Activated CD8-positive, alpha-beta memory T cell treated with anti-CD3 and anti-CD28 coated beads, Interleukin-2, amount 50 U/mL, for 1 hour (primary cell): ENCODE data around the gene ARID5B.

Source experiments
- DNase-seq: peaks from one replicate; pipeline ENCODE4 v3.0.0-alpha.2; 2020; ENCODE audit errors: extremely low read depth

The ARID5B gene

DNA sequence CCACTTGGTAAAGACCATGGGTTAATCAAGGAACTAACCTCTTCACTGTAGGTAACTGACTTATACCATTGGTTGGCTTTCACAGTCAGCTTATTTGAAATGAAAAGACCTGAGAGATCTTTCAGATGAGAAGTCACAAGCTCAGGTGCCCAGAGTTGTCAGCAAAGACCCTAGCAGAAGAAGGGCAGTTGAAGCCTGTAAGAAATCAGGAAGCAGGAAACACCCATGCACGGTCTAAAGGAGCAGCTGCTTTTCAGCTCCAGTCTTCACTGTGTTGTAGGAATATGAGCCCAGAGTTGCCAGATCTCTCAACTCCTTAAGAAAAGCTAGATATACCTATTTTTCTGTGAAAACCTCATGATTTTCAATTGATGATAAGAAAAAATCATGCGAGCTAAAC lies 130.0 kb downstream of the ARID5B start:
- no peak for DNase-seq

DNA sequence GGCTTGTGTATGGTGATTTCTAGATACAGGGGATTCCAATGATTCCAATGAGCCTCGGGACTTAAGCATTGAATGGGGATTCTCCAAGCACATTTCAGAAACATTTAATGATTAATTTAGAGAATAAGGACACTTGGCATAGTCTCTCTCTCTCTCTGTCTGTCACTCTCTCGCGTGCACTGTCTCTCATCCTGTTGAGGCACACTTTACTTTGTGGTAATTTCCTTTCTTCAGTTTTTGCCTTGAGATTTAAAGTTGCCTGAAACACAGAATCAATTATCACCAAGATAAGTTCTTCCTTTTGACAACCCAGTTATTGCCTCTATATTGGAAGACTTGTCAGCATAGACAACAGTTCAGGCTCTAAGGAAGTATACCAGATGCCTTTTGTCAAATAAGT lies 131.6 kb downstream of the ARID5B start:
- DNase-seq, result no peak

DNA sequence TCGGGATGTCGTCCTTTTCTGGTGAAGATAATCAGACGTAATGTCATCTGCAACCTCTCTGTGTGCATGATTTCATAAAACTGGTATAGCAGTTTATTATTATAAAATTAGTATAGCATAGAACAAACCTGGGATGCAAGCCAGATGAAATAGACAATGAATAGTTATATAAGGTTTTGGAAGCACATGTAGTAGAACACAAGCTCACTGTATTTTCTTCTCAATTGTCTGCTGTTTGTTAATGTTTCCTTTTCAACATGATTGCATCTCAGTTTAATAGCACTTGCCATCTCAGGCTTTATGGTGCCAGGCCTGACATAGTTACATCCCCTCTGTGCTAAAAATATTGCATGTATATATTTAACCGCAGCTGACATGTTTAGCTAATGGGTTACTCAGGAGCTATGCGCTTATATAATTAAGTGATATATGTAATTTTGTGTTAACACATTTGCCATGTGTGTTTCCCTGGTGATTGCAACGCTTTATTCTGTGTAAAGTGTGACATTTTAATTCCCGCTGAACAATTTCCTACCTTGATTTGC lies 132.7 kb downstream of the ARID5B start:
- DNase-seq, result no peak

DNA sequence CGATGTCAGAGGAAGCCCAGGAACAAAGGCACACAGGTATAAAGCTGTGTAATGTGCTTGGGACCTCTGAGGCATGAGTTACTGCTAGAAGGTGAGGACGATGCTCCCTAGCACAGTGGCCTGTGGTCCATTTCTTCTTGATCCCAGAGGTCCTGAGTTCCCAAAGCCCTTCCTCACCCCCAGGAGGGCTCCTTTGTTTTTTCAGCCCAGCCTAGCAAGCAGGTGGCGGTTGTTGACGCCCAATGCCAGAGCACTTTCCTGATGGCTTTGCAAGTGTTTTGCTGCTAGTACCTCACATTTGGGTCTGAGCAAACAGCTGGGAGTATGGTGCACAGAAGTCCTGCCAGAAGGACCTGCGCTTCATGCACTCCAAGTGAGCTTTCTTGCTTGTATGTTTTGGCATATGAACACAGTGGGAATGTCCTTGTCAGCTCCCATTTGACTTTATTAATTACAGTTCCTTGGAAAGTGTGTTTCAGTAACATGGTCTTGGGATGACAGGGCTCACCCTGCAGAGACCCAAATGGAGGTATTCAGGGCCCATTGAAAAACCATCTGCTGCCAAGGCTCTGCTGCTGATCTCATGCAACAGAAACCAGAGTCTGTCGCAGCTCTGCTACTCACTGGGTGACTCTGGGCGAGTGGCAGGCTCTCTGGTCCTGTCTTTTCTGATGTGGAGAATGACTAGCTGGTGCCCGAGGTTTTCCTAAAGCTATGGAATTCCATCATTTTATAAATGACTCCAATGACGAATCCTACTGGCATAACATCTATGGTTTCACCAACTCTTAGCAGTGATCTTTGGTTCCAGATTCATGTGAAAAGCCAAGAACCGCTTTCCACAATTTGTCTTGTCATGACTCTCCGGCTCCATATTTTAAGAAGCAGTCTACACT lies 134.9 kb downstream of the ARID5B start:
- DNase-seq, result no peak

DNA sequence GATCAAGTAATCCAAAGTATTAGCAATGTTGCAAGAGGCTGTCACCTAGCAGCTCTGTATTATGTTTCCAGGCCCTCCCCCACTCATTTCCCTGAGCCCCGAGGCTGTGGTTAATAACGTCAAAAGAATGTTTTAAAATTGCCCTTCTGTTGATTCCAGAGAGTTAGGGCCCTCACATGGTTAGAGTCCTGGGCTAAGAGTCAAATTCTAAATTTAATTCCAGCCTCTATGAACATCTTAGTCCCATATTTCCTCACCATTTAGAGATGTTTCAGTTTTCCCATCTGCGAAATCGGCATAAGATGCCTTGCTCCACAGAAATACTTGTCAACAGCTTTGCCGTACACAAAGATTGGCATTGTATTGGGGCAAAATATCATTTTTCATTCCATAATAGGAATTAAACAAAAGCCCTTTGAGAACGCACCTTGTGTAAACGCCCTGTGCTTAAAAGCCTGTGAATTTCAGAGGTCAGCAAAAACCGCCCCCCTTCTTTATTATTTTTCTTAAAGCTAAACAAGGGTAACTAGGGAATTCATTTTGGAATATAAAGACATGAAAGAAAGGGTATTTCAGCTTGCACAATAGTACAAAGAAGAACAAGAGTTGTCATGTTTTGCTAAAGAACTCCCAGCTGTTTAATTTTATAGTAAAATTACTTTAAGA lies 135.8 kb downstream of the ARID5B start:
- no peak for DNase-seq

DNA sequence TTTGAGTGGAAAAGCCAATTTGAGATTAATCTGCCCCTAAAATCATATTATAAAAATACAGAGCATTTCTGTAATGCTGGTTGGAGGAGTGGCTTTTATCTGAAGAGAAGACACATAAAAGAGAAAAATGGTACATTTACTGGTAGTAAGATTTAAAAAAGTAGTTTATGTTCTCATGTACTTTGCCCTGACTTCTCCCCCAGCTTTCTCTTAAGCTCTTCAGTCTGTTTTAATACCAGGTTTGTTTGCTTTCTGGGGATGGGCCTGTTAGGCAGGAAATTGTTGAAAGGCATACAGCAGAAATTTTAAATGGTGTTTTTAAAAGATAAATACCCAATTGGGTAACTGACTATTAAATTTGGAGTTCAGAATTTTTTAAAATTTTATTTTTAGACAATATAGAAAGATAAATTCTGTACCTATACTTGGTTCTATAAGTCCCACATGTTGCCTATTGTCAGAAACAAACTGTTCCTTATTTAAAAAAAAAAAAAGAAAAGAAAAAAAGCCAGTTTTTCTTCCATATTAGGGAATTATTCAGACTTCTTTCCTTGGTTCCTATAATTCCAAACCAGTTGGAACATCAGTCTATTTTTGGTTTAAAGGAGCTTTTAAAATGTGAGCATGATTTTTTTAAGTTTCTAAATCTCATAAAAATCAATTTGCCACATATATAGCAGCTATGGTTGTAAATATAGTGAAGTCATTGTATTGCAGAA lies 136.6 kb downstream of the ARID5B start:
- no peak for DNase-seq

DNA sequence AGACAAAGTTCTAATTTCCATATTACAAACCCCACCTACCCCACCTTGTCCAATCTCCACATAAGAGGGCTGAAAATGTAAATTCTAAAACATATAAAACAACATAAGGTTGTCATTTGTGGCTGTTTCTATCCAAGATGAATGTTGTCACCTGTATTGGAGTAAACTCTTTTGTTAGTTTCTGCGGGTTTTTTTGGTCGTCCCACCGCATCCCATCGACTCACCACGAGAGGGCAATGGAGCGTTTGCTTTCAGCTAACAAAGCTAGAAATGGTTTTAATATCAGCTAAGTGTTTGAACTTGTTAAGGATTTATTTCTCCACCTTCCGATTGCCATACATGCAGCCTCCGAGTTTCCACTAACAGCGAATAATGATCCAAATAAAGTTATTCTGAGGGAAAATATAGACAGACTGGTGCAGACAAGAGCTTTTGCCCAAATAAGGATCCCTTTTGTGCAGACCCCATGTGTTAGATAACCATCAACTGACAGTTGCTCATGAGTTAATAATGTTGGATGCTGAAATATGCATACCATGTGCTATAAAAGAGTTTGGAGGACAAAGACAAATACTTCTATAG lies 137.2 kb downstream of the ARID5B start:
- DNase-seq, result peak; percentile 56

DNA sequence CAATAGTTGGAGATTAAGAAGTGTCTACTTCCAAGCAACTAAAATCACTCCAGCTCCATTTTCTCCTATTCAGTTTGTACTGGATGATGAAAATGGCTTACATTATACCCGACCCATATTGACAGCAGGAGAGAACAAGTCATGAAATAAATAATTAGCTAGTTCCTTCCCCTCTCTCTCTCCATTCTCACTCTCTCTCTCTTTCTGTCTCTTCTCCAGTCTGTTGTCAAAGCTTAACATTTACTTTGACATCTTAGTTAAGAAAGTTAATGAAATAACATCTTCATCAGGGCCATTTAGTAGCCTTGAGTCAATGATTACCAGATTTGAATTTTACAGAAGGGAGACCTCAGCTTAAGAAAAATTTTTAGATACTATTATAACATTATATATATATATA lies 138.5 kb downstream of the ARID5B start:
- DNase-seq, result no peak

DNA sequence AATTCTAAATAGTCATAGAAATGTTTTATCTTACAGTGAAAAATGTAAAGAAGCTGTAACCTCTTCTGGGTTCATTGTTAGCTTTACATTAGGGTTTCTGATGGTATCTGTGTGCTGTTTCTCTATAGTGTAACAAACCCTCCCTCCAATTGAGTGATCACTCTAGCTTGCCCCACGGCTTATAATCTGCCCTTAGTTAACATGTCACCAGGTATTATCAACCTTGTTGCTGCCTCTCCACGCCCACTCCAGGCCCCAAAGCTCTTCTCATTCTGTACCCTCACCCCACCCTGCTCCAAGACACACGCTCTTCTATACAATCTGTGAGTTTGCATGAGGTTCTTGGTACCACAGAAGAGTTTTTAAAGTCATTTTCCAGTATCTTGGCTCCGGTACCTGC lies 139.4 kb downstream of the ARID5B start:
- DNase-seq, result no peak

DNA sequence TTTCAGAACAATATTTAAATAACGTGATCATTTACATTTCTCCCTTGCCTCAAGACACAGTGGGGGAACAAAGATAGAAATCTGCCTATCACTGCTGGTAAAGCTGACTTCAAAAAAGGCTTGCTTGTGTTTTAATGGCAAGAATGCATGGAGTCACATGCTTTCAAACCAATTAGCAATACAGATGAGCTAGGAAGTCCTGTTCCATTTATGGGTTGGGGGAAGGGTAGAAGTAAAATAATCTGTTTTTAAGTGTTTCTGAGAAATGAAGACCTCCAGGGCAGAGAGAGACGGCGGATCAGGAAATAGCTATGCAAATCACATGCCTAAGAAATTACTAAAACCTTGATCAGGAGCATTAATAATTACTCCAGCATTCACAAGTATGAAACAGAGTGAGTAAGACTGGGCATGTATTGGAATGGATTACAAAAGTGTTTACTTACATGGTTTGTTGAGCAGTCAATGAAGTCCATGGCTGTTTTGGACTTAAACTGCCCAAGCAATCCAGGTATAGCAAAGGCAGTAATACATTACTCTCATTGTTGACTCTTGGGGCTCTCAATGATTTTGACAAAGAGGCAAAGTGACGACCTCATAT lies 142.0 kb downstream of the ARID5B start:
- no peak for DNase-seq

DNA sequence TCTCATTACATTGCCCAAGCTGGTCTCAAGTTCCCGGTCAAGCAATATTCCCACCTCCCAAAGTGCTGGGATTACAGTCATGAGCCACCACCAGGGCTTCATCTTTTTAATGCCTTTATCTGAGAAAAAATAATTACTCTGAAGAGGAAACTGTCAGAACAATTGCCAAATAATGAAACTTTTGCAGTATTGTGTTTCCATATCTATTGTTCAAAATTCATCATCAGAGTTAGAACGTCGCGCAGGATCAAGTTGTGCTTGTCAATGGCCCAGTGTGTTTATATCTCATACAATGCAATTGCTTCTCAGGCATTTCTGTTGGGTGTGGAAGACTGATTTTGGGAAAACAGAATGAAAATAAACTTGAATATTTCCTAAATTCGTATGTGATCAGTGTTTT lies 143.1 kb downstream of the ARID5B start:
- no peak for DNase-seq

DNA sequence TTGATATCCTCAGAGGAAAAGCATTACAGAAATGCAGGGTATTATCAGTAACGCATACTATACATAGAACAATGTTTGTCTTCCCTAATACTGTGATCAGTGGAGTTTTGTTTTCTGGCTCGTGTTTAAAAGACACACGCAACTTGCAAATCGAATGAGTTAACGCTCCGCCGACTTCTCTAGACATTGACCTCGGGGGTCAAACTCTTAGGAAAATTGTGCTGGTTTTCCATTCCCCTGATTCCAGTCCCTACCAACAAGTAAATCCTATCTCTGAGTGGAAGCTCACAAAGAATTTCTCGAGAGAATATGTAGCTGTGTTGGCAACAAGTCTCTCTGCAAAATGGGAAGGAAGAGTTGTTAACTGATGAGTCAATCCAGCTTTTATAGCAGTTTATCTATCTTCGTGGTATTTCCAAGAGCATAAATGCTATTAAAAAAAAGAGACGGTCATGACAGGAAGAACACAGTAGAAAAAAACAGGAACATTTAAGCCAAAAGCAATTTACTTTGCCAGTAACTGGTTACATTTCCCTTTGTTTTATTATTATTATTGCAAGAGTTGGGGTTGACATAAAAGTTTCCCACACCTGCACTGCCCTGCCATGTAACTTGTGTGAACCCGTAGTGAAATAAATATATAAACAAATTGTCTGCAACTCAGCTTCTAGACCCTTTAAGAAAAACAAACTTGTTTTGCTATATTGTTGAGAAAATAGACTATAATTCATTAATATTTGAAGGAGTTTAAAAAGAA lies 144.4 kb downstream of the ARID5B start:
- no peak for DNase-seq

DNA sequence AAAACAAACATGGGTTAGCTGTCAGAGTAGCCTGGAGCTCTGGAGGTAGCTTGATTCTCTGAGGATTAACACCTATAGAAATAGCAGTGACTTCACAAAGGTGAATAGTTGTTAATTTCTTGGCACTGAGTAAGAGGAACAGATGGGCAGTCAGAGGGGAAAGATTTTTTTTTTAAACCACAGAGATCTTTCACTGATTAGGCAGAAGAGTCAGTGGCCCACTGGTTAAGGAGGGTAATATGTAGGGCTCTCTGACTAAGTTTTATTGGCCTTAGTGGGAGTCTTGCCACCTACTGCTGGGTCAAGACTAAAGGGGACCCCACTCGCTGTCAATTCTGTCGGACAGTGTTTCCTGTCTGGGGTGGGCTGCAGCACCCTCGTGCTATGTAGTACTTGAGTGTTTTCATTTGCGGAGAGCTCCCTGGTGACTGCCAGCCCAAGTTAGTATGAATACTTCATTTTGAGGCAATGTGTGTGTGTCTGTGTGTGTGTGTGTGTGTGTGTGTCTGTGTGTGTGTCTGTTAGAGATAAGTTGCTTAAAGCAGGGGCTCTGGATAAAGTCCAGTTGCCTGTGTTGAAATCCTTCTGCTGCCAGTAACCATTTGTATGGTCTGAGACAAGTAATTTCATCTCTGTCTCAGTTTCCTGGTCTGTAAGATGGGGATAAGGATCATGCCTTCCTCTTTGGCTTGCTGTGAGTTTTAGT lies 145.2 kb downstream of the ARID5B start:
- no peak for DNase-seq

DNA sequence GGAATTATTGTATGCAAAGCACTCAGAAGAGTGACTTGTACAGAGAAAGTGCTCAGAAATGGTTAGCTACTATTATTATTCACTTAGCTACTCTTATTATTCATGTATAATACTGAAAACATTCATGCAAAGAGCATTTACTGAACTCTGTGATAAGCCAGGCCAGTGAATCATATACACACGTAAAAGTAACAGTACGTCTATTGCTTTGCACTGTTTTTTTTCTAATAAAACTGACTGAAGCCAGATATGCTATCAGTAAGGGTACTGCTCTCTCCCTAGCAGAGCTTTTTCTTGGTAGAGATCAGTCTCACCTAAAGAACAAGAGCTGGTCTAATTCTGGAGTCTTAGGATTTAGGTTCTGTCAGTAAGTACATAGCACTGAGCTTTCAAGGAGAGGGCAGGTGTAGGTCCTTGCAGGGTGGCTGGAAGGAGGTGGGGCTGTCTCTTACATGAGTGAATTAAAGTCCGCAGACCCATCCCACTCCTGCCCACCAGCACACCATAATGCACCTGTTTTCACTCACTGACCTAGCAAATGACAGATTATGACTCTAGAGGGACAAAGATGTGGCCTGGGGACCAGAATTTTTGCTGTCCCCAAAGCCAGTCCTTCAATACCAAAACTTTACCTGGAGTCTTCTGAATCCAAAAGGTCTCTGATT lies 145.9 kb downstream of the ARID5B start:
- DNase-seq, result no peak

DNA sequence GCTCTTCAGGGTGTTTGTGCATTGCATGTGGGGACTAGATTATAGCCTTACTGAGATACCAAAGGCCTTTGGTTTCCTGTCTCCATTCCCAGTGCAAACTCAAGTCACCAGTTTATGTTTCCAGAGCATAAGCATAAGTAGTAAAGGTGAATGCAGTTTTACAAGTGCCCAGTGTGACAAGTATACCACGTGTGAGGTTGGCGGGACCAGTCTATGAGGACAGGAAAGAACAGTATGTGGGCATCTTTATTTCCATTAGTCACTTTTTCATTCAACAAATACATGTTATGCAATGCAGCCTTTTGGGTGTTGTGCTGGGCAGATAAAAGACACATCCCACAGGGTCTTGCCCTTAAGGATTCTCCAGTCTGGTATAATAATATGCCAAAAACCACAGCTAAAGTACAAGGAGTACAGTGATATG lies 146.5 kb downstream of the ARID5B start:
- DNase-seq, result peak; percentile 16

DNA sequence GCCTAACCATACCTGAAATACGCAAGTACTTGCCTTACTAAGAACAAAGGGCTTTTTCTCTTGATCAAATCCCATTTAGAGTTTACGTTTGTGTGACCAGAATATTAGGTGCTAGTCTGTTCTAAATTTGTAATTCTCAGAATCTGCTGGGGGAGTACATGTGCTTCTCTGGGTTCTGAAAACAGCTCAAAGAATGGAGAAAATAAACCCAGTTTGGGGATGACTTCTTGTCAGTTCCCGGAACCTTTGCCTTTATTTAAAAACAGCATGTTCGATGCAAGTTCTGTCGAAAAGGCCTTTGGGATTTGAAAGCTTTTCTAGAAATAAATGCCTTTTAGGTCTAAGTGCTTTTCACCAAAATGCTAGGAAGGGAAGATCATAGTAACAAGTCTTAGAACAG lies 147.0 kb downstream of the ARID5B start:
- no peak for DNase-seq

DNA sequence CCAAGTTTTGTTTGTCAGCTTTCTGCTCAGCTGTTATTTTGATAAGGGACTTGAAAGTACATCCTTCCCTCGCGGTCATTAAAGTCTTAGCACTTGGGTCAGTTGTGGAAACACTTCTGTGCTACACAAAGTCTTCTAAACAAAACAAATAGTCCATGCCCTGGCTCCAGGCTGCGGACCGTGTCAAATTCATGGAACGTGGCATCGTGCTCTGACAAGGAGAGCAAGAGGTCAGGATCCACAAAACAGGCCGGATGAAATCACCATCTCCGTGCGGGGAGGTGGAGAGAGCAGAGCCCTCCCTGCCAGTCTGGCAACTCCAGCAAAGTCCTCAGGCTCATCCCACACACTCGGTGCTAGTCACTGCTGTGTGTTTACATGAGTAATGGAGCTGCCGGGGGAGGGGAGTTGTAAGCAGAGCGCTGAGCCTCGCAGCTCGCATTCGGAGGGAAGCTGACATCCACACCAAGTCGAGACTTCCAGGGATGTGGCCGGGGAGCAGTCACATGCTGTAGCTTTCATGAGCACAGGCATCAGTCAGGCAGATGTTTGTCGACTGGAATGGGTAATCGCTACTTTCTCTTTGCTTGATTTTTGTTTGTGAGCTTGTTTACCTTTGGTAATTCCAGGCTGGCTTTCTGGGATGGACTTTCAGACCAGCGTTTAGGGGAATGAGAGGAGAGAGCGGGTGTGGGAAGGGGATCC lies 147.6 kb downstream of the ARID5B start:
- DNase-seq, result no peak

DNA sequence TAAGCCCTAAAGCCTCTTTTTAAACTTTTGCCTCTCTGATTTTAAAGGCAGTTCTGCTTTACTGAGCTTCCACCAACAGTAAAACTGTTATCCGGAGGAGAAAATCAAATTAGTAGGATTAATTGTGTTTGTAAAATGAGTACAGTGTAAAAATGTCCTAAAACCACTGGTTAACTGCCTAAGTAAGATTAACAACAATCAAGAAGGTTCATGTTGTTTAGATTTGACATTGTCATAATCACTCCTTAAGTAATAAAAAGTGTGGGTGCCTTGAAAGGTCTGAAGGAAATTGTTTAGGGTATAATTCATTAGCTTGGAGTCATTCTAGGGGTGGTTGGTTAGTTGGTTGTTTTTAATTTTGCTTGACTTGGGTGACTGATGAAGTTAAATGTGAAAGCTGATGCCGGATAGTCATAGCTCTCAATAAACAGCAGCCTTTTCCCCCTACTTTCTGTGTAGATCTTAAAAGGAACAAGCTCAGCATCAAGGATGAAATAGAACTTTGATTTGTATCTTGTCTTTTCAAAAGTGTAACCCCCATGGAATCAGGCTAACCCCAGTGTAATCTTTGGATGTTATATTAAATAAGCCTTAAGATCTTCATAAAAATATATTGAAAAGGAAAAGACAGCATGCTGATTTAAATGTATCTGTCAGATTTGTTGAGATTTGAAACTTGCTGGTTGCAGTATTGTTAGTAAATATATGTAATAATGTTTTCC lies 148.3 kb downstream of the ARID5B start:
- DNase-seq, result no peak
